Keratinocyte (primary cell): Measurements from ENCODE around the gene VEZF1. TPM values are rescaled to one million over a fixed set of nuclear protein-coding genes. Genes with fewer than 3 reads are reported as not detected.

Source experiments
- DNase-seq: peaks from one replicate; pipeline ENCODE4 v3.0.0-alpha.2; 2011; ENCODE audit warnings: low read depth, missing footprints, low spot score
- FAIRE-seq: peaks from 2 replicates; lab custom pipeline; 2011; peaks lifted over from hg19 to GRCh38; lab: Jason Lieb, UNC
- H2AFZ ChIP-seq: 2 replicates; pipeline ENCODE4 v1.6.0; 2012; ENCODE audit warnings: low read length, control low read depth, inconsistent platforms; ENCODE audit not compliant: control insufficient read depth
- H3K27ac ChIP-seq: 2 replicates; pipeline ENCODE4 v1.5.1; 2011; ENCODE audit warnings: low read length; ENCODE audit not compliant: control insufficient read depth, insufficient read depth
- H3K27me3 ChIP-seq: 3 replicates; pipeline ENCODE4 v1.6.0; 2011; ENCODE audit warnings: low read length; ENCODE audit not compliant: control insufficient read depth, insufficient read depth; ENCODE audit errors: extremely low read depth
- H3K36me3 ChIP-seq, 2 experiments: 2 replicates in 1 of 2; 3 replicates in 1 of 2; pipeline ENCODE4 v1.5.1; 2011; ENCODE audit warnings: low read length in 2 of 2, mild to moderate bottlenecking in 1 of 2; ENCODE audit not compliant: control insufficient read depth in 2 of 2, insufficient read depth in 2 of 2; ENCODE audit errors: extremely low read depth in 1 of 2
- H3K4me1 ChIP-seq: 3 replicates; pipeline ENCODE4 v1.5.1; 2011; ENCODE audit warnings: low read length; ENCODE audit not compliant: control insufficient read depth, insufficient read depth; ENCODE audit errors: extremely low read depth
- H3K4me2 ChIP-seq: 3 replicates; pipeline ENCODE4 v1.6.0; 2011; ENCODE audit warnings: low read depth, low read length; ENCODE audit not compliant: control insufficient read depth, insufficient read depth; ENCODE audit errors: extremely low read depth
- H3K4me3 ChIP-seq, 3 experiments: fragments of 200-600 bp in 1 of 3; sonication (generic) in 1 of 3; 2 replicates in 2 of 3; 3 replicates in 1 of 3; pipeline ENCODE4 v1.5.1; 2011 to 2016; ENCODE audit warnings: low read length in 3 of 3, mild to moderate bottlenecking in 3 of 3, control low read depth in 2 of 3, inconsistent platforms in 1 of 3, low read depth in 1 of 3, mixed read lengths in 1 of 3, mixed run types in 1 of 3, moderate library complexity in 1 of 3; ENCODE audit not compliant: control insufficient read depth in 2 of 3, insufficient read depth in 2 of 3; ENCODE audit errors: extremely low read depth in 1 of 3
- H3K79me2 ChIP-seq: 2 replicates; pipeline ENCODE4 v1.6.0; 2012; ENCODE audit warnings: low read length; ENCODE audit not compliant: control insufficient read depth, insufficient read depth
- H3K9ac ChIP-seq: 3 replicates; pipeline ENCODE4 v1.6.0; 2011; ENCODE audit warnings: low read length; ENCODE audit not compliant: control insufficient read depth, insufficient read depth; ENCODE audit errors: extremely low read depth
- H3K9me1 ChIP-seq: 3 replicates; pipeline ENCODE4 v1.6.0; 2011; ENCODE audit warnings: low read length; ENCODE audit not compliant: control insufficient read depth, insufficient read depth; ENCODE audit errors: extremely low read depth
- H3K9me3 ChIP-seq: 2 replicates; pipeline ENCODE4 v1.5.1; 2012; ENCODE audit warnings: low read depth, low read length; ENCODE audit not compliant: control insufficient read depth
- H4K20me1 ChIP-seq: 3 replicates; pipeline ENCODE4 v1.6.0; 2011; ENCODE audit warnings: low read length; ENCODE audit not compliant: control insufficient read depth, insufficient read depth; ENCODE audit errors: extremely low read depth
- CTCF ChIP-seq, 3 experiments: IDR thresholded peaks in 1 of 3; conservative IDR thresholded peaks in 1 of 3; optimal IDR thresholded peaks in 1 of 3; 2 replicates in 2 of 3; 3 replicates in 1 of 3; pipeline versions ENCODE3 to v1.5.1; 2011; ENCODE audit warnings: low read length in 3 of 3, mild to moderate bottlenecking in 3 of 3, moderate library complexity in 2 of 3, control low read depth in 1 of 3, inconsistent platforms in 1 of 3; ENCODE audit not compliant: insufficient read depth in 2 of 3; ENCODE audit errors: extremely low read depth in 1 of 3
- EZH2 ChIP-seq: IDR thresholded peaks from one replicate; pipeline ENCODE4 v1.6.1; 2012; ENCODE audit warnings: inconsistent platforms, mild to moderate bottlenecking, low read length, moderate library complexity
- dilution Hi-C: fragments of 300-500 bp; cut with MboI; formaldehyde crosslinking; loops from one replicate; pipeline ENCODE4 v1.7.0; 2020; ENCODE audit warnings: low sequenced_read_pairs; ENCODE audit not compliant: extremely low pct_ligation_motif_present
- polyA plus RNA-seq, 5 experiments: library from polyadenylated mRNA; depleted of rRNA in 3 of 5; stranded (reverse) in 3 of 5; stranded (forward) in 1 of 5; unstranded in 1 of 5; fragments of >200 nt; gene quantifications; 1 replicate in 1 of 5; 2 replicates in 3 of 5; 3 replicates in 1 of 5; pipeline versions ENCODE4 v1.2.1 to v1.2.3, GENCODE V29; 2011 to 2012; ENCODE audit warnings: missing spikeins in 2 of 5, low read depth in 1 of 5, low replicate concordance in 1 of 5

The VEZF1 gene
- polyA plus RNA-seq, 1 donor (not counting 4 experiments of a cell fraction or from before 2014, with no cell fraction given), result 22.8 TPM

GRCh38 chr17:57956291-57957119 lies 31.5 kb downstream of the VEZF1 start:
- Histone ChIP-seq H3K36me3 (no peaks in the 10 kb centered on the region), H3K79me2 (peaks cover 17% of the 10 kb centered on the region), H3K4me2 (no peak overlapping the region), H4K20me1 (no peaks in the 10 kb centered on the region), H3K9ac (no peak overlapping the region), H2AFZ (no peak overlapping the region), H3K4me3 (no peak overlapping the region), H3K27ac (no peak overlapping the region), H3K9me3 (no peaks in the 10 kb centered on the region), H3K27me3 (no peaks in the 10 kb centered on the region), H3K4me1 (peaks cover 24% of the 10 kb centered on the region), H3K9me1 (no peaks in the 10 kb centered on the region)
- DNase-seq (no peak), FAIRE-seq (no peak)
- no peak for TF ChIP-seq EZH2
- no peak for TF ChIP-seq CTCF (optimal IDR thresholded peaks at IDR 0.05 in 1 of 3, IDR thresholded peaks at IDR 0.05 in 1 of 3, conservative IDR thresholded peaks at IDR 0.05 in 1 of 3; ENCODE audit: extremely low read depth in 1 of 3, insufficient read depth in 2 of 3, low read length in 3 of 3)
- dilution Hi-C loops, result no loop called here

- DNase-seq, result no peak
- dilution Hi-C loops, result no loop called here
- TF ChIP-seq EZH2, result no peak
- peak in 2 of 3 experiments; percentile 16 to 67 for TF ChIP-seq CTCF (optimal IDR thresholded peaks at IDR 0.05 in 1 of 3, IDR thresholded peaks at IDR 0.05 in 1 of 3, conservative IDR thresholded peaks at IDR 0.05 in 1 of 3; ENCODE audit: extremely low read depth in 1 of 3, insufficient read depth in 2 of 3, low read length in 3 of 3)
These were observed 32.7 kb downstream of the VEZF1 start, which contains the start of gene CUEDC1 for GRCh38 chr17:57955183-57955931. Gene CUEDC1, minus strand, starts transcription at chr17:57955412. Its CDS starts 69,848 bp downstream, at chr17:57885564.

More at GRCh38 chr17:57955183-57955931, 32.7 kb downstream of the VEZF1 start, which contains the start of gene CUEDC1:
- Histone ChIP-seq H3K36me3 (no peaks in the 10 kb centered on the region), H3K27me3 (no peaks in the 10 kb centered on the region), H3K79me2 (peaks cover 20% of the 10 kb centered on the region), H3K4me2 (peak within 1 kb of the TSS; percentile 82), H3K9ac (peak within 1 kb of the TSS; percentile 72), H2AFZ (peak within 1 kb of the TSS; percentile 75), H3K27ac (no peak within 1 kb of the TSS), H4K20me1 (no peaks in the 10 kb centered on the region), H3K9me3 (no peaks in the 10 kb centered on the region), H3K4me1 (peaks cover 24% of the 10 kb centered on the region), H3K4me3 (peak within 1 kb of the TSS; percentile 57 to 77 (median 66)), H3K9me1 (no peaks in the 10 kb centered on the region)
- FAIRE-seq, result no peak
